ENCODE measurements around the gene NTM.
A peak's percentile ranks its signal among the peaks of the same experiment; 100 is the strongest.

NTM gene

GRCh38 chr11:131499199-131499598 is 128.8 kb downstream of the NTM start:
- DNase-seq (ENCODE audit: low spot score): no peak

GRCh38 chr11:131503017-131503416 is 132.6 kb downstream of the NTM start:
- no peak for DNase-seq (ENCODE audit: low spot score)

GRCh38 chr11:131504199-131504949 is 134.0 kb downstream of the NTM start:
- DNase-seq (ENCODE audit: low spot score): no peak

- DNase-seq (ENCODE audit: low spot score): no peak
Measured at GRCh38 chr11:131506348-131506747, 135.9 kb downstream of the NTM start.

GRCh38 chr11:131510662-131511061 is 140.2 kb downstream of the NTM start:
- no peak for DNase-seq (ENCODE audit: low spot score)

- peak; percentile 42 for DNase-seq (ENCODE audit: low spot score)
Measured at GRCh38 chr11:131511794-131512193, 141.4 kb downstream of the NTM start.

- no peak for DNase-seq (ENCODE audit: low spot score)
Measured at GRCh38 chr11:131512228-131512627, 141.8 kb downstream of the NTM start.

- DNase-seq (ENCODE audit: low spot score): no peak
Measured at GRCh38 chr11:131514062-131514461, 143.6 kb downstream of the NTM start.

GRCh38 chr11:131518305-131518838 is 148.0 kb downstream of the NTM start:
- no peak for DNase-seq (ENCODE audit: low spot score)

GRCh38 chr11:131522851-131523250 is 152.4 kb downstream of the NTM start:
- no peak for DNase-seq (ENCODE audit: low spot score)

- DNase-seq (ENCODE audit: low spot score): no peak
Measured at GRCh38 chr11:131530407-131530806, 160.0 kb downstream of the NTM start.

GRCh38 chr11:131533149-131533548 is 162.7 kb downstream of the NTM start:
- no peak for DNase-seq (ENCODE audit: low spot score)

- DNase-seq (ENCODE audit: low spot score): no peak
Measured at GRCh38 chr11:131533998-131534397, 163.6 kb downstream of the NTM start.

- DNase-seq (ENCODE audit: low spot score): no peak
Measured at GRCh38 chr11:131534611-131535010, 164.2 kb downstream of the NTM start.

GRCh38 chr11:131536159-131536558 is 165.7 kb downstream of the NTM start:
- no peak for DNase-seq (ENCODE audit: low spot score)

GRCh38 chr11:131537196-131537595 is 166.8 kb downstream of the NTM start:
- DNase-seq (ENCODE audit: low spot score): no peak

- DNase-seq (ENCODE audit: low spot score): no peak
Measured at GRCh38 chr11:131537748-131538147, 167.3 kb downstream of the NTM start.

- DNase-seq (ENCODE audit: low spot score): no peak
Measured at GRCh38 chr11:131538322-131538721, 167.9 kb downstream of the NTM start.

- DNase-seq (ENCODE audit: low spot score): no peak
Measured at GRCh38 chr11:131540676-131541075, 170.3 kb downstream of the NTM start.

GRCh38 chr11:131543389-131544025 is 173.1 kb downstream of the NTM start:
- no peak for DNase-seq (ENCODE audit: low spot score)

GRCh38 chr11:131544591-131544990 is 174.2 kb downstream of the NTM start:
- DNase-seq (ENCODE audit: low spot score): no peak

- DNase-seq (ENCODE audit: low spot score): no peak
Measured at GRCh38 chr11:131546218-131546895, 175.9 kb downstream of the NTM start.

GRCh38 chr11:131549099-131549498 is 178.7 kb downstream of the NTM start:
- DNase-seq (ENCODE audit: low spot score): no peak
